GM06990 (cell line): ENCODE data around the gene AMFR.

Source experiments
- DNase-seq: peaks from one replicate; pipeline ENCODE4 v3.0.0-alpha.2; 2011; ENCODE audit not compliant: insufficient read length; ENCODE audit errors: extremely low read depth
- H3K27me3 ChIP-seq: replicated peaks from 2 replicates; pipeline ENCODE4 v1.6.0; 2011; ENCODE audit warnings: low read length; ENCODE audit not compliant: control insufficient read depth, insufficient read depth
- H3K36me3 ChIP-seq: 2 replicates; pipeline ENCODE4 v1.5.1; 2011; ENCODE audit warnings: low read length; ENCODE audit not compliant: control insufficient read depth, insufficient read depth
- H3K4me3 ChIP-seq: replicated peaks from 2 replicates; pipeline ENCODE4 v1.5.1; 2011; ENCODE audit warnings: low read depth, mild to moderate bottlenecking, control low read depth, low read length
- CTCF ChIP-seq: IDR thresholded peaks from 2 replicates; pipeline ENCODE4 v1.5.1; 2011; ENCODE audit warnings: low read length, control low read depth, mild to moderate bottlenecking, inconsistent platforms; ENCODE audit not compliant: insufficient read depth, poor library complexity, severe bottlenecking

AMFR gene

DNA sequence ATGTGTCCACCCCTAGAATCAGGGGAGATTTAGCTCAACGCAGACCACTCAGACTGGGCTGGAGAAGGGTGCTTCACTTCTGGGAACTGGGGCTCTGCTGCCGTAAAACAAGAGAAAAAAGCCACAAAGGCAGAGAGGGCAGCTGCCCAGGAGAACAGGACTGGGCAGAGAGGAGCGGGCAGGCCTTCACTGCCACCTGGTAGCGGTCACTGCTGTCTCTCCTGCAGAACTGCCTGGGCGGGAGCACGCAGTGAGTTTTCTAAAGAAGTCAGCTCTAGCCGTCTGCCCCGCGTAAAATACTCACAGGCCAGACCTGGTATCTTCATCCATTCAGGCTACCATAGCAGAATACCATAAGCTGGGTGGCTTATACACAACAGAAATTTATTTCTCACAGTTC, 103.8 kb downstream of the AMFR start:
- DNase-seq: no peak
- H3K4me3 ChIP-seq: no peak overlapping the region
- H3K27me3 ChIP-seq: peaks cover 1% of the 10 kb centered on the region; the same call in 1 of the 2 replicates
- H3K36me3 ChIP-seq: no peaks in the 10 kb centered on the region
- TF ChIP-seq CTCF: no peak

- TF ChIP-seq CTCF: no peak
- Histone ChIP-seq H3K4me3 (no peak overlapping the region), H3K36me3 (no peaks in the 10 kb centered on the region), H3K27me3 (peaks cover 1% of the 10 kb centered on the region)
- DNase-seq: no peak
Observed at GRCh38 chr16:56320811-56321558, 104.4 kb downstream of the AMFR start.

- no peak for TF ChIP-seq CTCF
- H3K27me3 ChIP-seq: peaks cover 1% of the 10 kb centered on the region
- no peaks in the 10 kb centered on the region for H3K36me3 ChIP-seq
- no peak overlapping the region for H3K4me3 ChIP-seq
- DNase-seq: no peak
Observed at GRCh38 chr16:56320056-56320455, 105.3 kb downstream of the AMFR start.

- H3K27me3 ChIP-seq: peaks cover 3% of the 10 kb centered on the region
- no peak for TF ChIP-seq CTCF
- no peaks in the 10 kb centered on the region for H3K36me3 ChIP-seq
Observed at GRCh38 chr16:56319376-56319775, 106.0 kb downstream of the AMFR start.

GRCh38 chr16:56318827-56319140, 106.6 kb downstream of the AMFR start:
- no peak for TF ChIP-seq CTCF
- no peak for DNase-seq
- no peaks in the 10 kb centered on the region for H3K36me3 ChIP-seq
- H3K27me3 ChIP-seq: peaks cover 1% of the 10 kb centered on the region
- no peak overlapping the region for H3K4me3 ChIP-seq

More at GRCh38 chr16:56319376-56319775, 106.0 kb downstream of the AMFR start:
- no peak for DNase-seq
- H3K4me3 ChIP-seq: no peak overlapping the region
